ENCODE results near the gene SETD1B.
"Not testable (repeated sequence)": the region's sequence is repeated elsewhere in the genome, so short reads cannot be mapped to it uniquely, and the experiment has no call there.

SETD1B gene

GRCh38 chr12:121786440-121786825 is 17.4 kb upstream of the SETD1B start:
- H3K27me3 Mint-ChIP-seq: no peaks in the 10 kb centered on the region
- peaks cover 75% of the 10 kb centered on the region for H3K36me3 Mint-ChIP-seq (ENCODE audit: insufficient read depth)
- ATAC-seq (replicated peaks) (peak; percentile 20), DNase-seq (peak; percentile 49 to 57 (median 53))
- H3K9me3 Mint-ChIP-seq: no peaks in the 10 kb centered on the region
- H3K27ac Mint-ChIP-seq: peak overlapping the region; percentile 98 to 100
- peak overlapping the region; percentile 86 to 90 for H3K4me3 Mint-ChIP-seq
- peaks cover 78 to 88% of the 10 kb centered on the region in 2 donors for H3K4me1 Mint-ChIP-seq (ENCODE audit: low read depth in 2 of 2)

GRCh38 chr12:121787063-121788025 is 16.5 kb upstream of the SETD1B start:
- H3K9me3 Mint-ChIP-seq: no peaks in the 10 kb centered on the region
- H3K36me3 Mint-ChIP-seq (ENCODE audit: insufficient read depth): peaks cover 75% of the 10 kb centered on the region
- peaks cover 78 to 86% of the 10 kb centered on the region in 2 donors for H3K4me1 Mint-ChIP-seq (ENCODE audit: low read depth in 2 of 2)
- no peaks in the 10 kb centered on the region for H3K27me3 Mint-ChIP-seq
- H3K27ac Mint-ChIP-seq: peak overlapping the region; percentile 98 to 100
- DNase-seq: peak in 2 of 3 experiments; percentile 49 to 54
- ATAC-seq (replicated peaks): peak; percentile 12
- H3K4me3 Mint-ChIP-seq: peak overlapping the region; percentile 86 to 90

GRCh38 chr12:121788176-121788818 is 15.5 kb upstream of the SETD1B start:
- peaks cover 80% of the 10 kb centered on the region for H3K36me3 Mint-ChIP-seq (ENCODE audit: insufficient read depth)
- no peaks in the 10 kb centered on the region for H3K9me3 Mint-ChIP-seq
- peak overlapping the region; percentile 98 to 100 for H3K27ac Mint-ChIP-seq
- DNase-seq (no peak), ATAC-seq (replicated peaks) (no peak)
- H3K4me3 Mint-ChIP-seq: peak overlapping the region; percentile 86 to 90
- H3K4me1 Mint-ChIP-seq (ENCODE audit: low read depth in 2 of 2): peaks cover 75 to 81% of the 10 kb centered on the region in 2 donors
- H3K27me3 Mint-ChIP-seq: no peaks in the 10 kb centered on the region

GRCh38 chr12:121789233-121789781 is 14.5 kb upstream of the SETD1B start:
- Mint-ChIP-seq H3K27ac (peak overlapping the region; percentile 98 to 100), H3K9me3 (no peaks in the 10 kb centered on the region), H3K4me3 (peak overlapping the region; percentile 86 to 90), H3K27me3 (no peaks in the 10 kb centered on the region), H3K36me3 (ENCODE audit: insufficient read depth) (peaks cover 89% of the 10 kb centered on the region), H3K4me1 (ENCODE audit: low read depth in 2 of 2) (peaks cover 72 to 75% of the 10 kb centered on the region in 2 donors)
- peak; percentile 11 for ATAC-seq (replicated peaks)
- DNase-seq: peak in 2 of 3 experiments; percentile 49 to 55

GRCh38 chr12:121789800-121790728 is 13.7 kb upstream of the SETD1B start:
- Mint-ChIP-seq H3K27me3 (no peaks in the 10 kb centered on the region), H3K4me1 (ENCODE audit: low read depth in 2 of 2) (peaks cover 74 to 75% of the 10 kb centered on the region in 2 donors), H3K27ac (peak overlapping the region; percentile 98 to 100), H3K36me3 (ENCODE audit: insufficient read depth) (peaks cover 96% of the 10 kb centered on the region), H3K9me3 (no peaks in the 10 kb centered on the region), H3K4me3 (peak overlapping the region; percentile 86 to 90)
- peak; percentile 63 for ATAC-seq (replicated peaks)
- DNase-seq: peak; percentile 93 to 94 (median 93)

GRCh38 chr12:121790785-121791184 is 13.0 kb upstream of the SETD1B start:
- Mint-ChIP-seq H3K36me3 (ENCODE audit: insufficient read depth) (peaks cover 95% of the 10 kb centered on the region), H3K4me3 (peak overlapping the region; percentile 86 to 90), H3K27ac (peak overlapping the region; percentile 98 to 100), H3K4me1 (ENCODE audit: low read depth in 2 of 2) (peaks cover 76 to 77% of the 10 kb centered on the region in 2 donors)
- not testable (repeated sequence) for ATAC-seq (replicated peaks); H3K9me3 Mint-ChIP-seq; H3K27me3 Mint-ChIP-seq; DNase-seq

GRCh38 chr12:121791671-121792551 is 11.9 kb upstream of the SETD1B start:
- ATAC-seq (replicated peaks) (no peak), DNase-seq (no peak)
- Mint-ChIP-seq H3K4me3 (peak overlapping the region; percentile 86 to 90), H3K4me1 (ENCODE audit: low read depth in 2 of 2) (peaks cover 66% of the 10 kb centered on the region in 2 donors), H3K27me3 (no peaks in the 10 kb centered on the region), H3K36me3 (ENCODE audit: insufficient read depth) (peaks cover 87% of the 10 kb centered on the region), H3K27ac (peak overlapping the region; percentile 98 to 100), H3K9me3 (no peaks in the 10 kb centered on the region)

GRCh38 chr12:121792607-121793439 is 11.0 kb upstream of the SETD1B start:
- peaks cover 62 to 64% of the 10 kb centered on the region in 2 donors for H3K4me1 Mint-ChIP-seq (ENCODE audit: low read depth in 2 of 2)
- ATAC-seq (replicated peaks) (peak; percentile 15), DNase-seq (peak; percentile 58 to 63 (median 61))
- no peaks in the 10 kb centered on the region for H3K27me3 Mint-ChIP-seq
- peak overlapping the region; percentile 98 to 100 for H3K27ac Mint-ChIP-seq
- peaks cover 84% of the 10 kb centered on the region for H3K36me3 Mint-ChIP-seq (ENCODE audit: insufficient read depth)
- H3K4me3 Mint-ChIP-seq: peak overlapping the region; percentile 86 to 90
- no peaks in the 10 kb centered on the region for H3K9me3 Mint-ChIP-seq

- peak within 1 kb of the TSS; percentile 86 to 90 for H3K4me3 Mint-ChIP-seq
- H3K27ac Mint-ChIP-seq: peak within 1 kb of the TSS; percentile 98 to 100
- ATAC-seq (replicated peaks) (peak; percentile 7), DNase-seq (no peak)
- peaks cover 61% of the 10 kb centered on the region in 2 donors for H3K4me1 Mint-ChIP-seq (ENCODE audit: low read depth in 2 of 2)
- H3K36me3 Mint-ChIP-seq (ENCODE audit: insufficient read depth): peaks cover 84% of the 10 kb centered on the region
- H3K27me3 Mint-ChIP-seq: no peaks in the 10 kb centered on the region
- no peaks in the 10 kb centered on the region for H3K9me3 Mint-ChIP-seq
These were observed 10.4 kb upstream of the SETD1B start, which contains the start of gene RHOF for GRCh38 chr12:121793440-121793837. RHOF (minus strand) TSS chr12:121793688; CDS start chr12:121793633, 55 bp downstream.

GRCh38 chr12:121793838-121794533 is 9.8 kb upstream of the SETD1B start:
- no peaks in the 10 kb centered on the region for H3K9me3 Mint-ChIP-seq
- H3K27ac Mint-ChIP-seq: peak overlapping the region; percentile 87 to 98
- peak; percentile 95 to 98 (median 98) for DNase-seq
- H3K27me3 Mint-ChIP-seq: no peaks in the 10 kb centered on the region
- peak overlapping the region; percentile 86 to 90 for H3K4me3 Mint-ChIP-seq
- ATAC-seq (replicated peaks): peak; percentile 58
- H3K4me1 Mint-ChIP-seq (ENCODE audit: low read depth in 2 of 2): peaks cover 62 to 63% of the 10 kb centered on the region in 2 donors
- peaks cover 84% of the 10 kb centered on the region for H3K36me3 Mint-ChIP-seq (ENCODE audit: insufficient read depth)

Data from effector memory CD8-positive, alpha-beta T cell (primary cell).